Coronary artery (tissue), 2 donors: ENCODE results near the gene SLIT3.

Experiments used
- DNase-seq: peaks from one replicate; pipeline ENCODE4 v3.0.0-alpha.2; 2017; ENCODE audit warnings: low spot score
- H3K27ac ChIP-seq, 2 donors: fragments of 200-600 bp; sonication (generic); one replicate each; pipeline ENCODE4 v1.5.1; 2016 to 2019
- H3K4me3 ChIP-seq: fragments of 200-600 bp; sonication (generic); 2 replicates; pipeline ENCODE4 v1.5.1; 2016; ENCODE audit warnings: mild to moderate bottlenecking, moderate library complexity
- TF ChIP-seq, protein P1 (sequence below): fragments of 200-600 bp; sonication (generic); IDR thresholded peaks from one replicate; pipeline ENCODE4 v1.5.1; 2019; ENCODE audit warnings: antibody characterized with exemption

SLIT3 gene

DNA sequence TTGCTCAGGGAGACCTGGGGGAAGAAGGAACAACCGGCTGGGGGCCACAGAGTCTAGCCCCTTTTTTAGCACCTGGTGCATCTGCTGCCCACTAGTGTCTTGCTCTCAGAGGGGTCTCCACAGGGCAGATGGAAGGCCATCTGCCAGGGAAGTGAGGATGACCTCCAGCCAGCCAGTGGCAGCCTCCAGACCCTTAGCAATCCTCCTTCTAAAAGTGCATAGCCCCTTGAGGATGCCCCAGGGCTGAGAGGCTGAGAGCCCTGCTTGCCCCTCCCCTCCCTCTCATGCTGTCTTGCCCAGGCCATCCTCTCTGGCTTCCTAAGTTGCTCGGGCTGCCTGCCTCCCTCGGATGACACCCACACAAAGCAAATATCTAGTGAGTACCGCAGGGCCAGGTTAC, 640.2 kb downstream of the SLIT3 start:
- no peak for DNase-seq
- no peak overlapping the region for H3K4me3 ChIP-seq
- no peak overlapping the region for H3K27ac ChIP-seq
- TF ChIP-seq, protein P1, sequence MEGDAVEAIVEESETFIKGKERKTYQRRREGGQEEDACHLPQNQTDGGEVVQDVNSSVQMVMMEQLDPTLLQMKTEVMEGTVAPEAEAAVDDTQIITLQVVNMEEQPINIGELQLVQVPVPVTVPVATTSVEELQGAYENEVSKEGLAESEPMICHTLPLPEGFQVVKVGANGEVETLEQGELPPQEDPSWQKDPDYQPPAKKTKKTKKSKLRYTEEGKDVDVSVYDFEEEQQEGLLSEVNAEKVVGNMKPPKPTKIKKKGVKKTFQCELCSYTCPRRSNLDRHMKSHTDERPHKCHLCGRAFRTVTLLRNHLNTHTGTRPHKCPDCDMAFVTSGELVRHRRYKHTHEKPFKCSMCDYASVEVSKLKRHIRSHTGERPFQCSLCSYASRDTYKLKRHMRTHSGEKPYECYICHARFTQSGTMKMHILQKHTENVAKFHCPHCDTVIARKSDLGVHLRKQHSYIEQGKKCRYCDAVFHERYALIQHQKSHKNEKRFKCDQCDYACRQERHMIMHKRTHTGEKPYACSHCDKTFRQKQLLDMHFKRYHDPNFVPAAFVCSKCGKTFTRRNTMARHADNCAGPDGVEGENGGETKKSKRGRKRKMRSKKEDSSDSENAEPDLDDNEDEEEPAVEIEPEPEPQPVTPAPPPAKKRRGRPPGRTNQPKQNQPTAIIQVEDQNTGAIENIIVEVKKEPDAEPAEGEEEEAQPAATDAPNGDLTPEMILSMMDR, result no peak

DNA sequence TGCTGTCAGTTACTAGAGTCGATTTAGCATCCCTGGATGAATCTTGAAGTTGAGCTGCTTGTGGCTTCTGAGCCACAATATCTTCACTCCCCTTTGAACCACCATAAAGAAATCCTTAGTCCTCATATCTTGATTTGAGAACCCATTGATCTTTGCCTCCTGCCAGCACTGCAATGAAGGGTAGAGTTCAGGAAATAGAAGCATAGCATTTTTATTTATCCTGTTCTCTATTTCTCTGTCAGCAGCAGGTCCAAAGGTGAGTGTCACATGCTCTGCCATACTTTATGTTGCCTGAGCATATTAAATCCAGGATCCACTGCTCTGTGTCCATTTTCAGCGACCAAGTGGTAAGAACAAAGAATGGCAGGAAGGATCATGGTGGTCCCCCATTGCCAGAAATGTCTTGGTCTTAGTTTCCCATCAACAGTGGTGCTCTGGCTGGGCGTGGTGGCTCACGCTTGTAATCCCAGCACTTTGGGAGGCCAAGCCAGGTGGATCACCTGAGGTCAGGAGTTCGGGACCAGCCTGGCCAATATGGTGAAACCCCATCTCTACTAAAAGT, 641.6 kb downstream of the SLIT3 start:
- no peak for DNase-seq
- TF ChIP-seq, protein P1, result no peak
- Histone ChIP-seq H3K4me3 (no peak overlapping the region), H3K27ac (no peak overlapping the region)

DNA sequence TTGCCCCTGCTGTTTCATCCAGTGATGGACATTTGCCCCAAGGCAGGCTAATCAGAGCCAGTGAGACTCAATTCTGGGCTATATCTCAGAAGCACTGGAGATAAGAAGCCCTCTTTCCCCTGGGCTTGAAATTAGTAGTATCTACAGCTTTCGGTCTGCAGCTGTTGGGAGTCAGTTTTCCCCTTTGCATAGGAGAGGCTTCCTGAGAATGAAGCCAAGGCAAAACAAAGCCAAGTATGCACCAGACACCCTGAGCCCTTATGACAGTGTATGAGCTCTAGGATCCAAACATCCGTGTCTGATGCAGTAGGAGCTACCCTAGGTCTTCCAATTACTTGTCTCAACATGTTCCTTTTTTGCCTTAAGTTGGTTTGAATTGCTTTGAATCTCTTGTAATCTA, 642.5 kb downstream of the SLIT3 start:
- TF ChIP-seq, protein P1, result no peak
- DNase-seq, result no peak
- H3K27ac ChIP-seq, result no peak overlapping the region

DNA sequence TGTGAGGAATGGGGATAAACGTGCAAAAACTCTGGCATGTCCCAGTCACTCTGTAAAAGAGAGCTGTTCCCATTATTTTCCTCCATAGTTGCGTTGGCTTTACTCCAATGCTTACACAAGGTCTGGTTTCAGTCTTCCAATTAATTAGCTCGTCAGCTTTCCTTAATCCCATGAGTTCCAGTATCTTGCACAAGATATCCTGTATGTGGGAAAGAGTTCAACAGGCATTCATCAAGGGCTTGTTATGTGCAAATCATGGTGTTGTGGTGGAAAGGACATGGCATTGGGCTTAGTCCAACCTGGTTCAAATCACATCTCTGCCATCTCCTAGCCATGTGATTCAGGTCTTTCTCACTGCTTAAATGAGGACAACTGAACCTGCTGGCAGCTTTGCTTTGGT, 644.3 kb downstream of the SLIT3 start:
- H3K4me3 ChIP-seq, result no peak overlapping the region
- TF ChIP-seq, protein P1, result no peak
- peak overlapping the region in 1 of 2 donors; percentile 31 for H3K27ac ChIP-seq
- DNase-seq, result no peak

More for the DNA sequence above, 642.5 kb downstream of the SLIT3 start:
- no peak overlapping the region for H3K4me3 ChIP-seq

DNA sequence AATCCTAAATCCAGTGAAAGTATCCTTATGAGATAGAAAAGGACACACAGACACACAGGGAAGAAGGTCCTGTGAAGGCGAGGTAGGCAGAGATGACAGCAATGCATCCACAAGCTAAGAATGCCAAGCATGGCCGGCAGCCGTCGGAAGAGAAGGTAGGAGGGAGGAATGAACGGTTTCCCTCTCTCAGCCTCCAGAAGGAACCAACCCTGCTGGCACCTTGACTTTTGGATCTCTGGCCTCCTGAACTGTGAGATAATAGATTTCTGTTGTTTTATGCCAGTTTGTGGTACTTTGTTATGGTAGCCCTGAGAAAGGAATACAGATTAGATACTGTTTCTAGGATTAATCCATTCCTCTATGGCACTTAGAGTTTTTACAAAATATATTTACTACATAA, 645.6 kb downstream of the SLIT3 start:
- DNase-seq, result no peak
- TF ChIP-seq, protein P1, result no peak
- Histone ChIP-seq H3K27ac (no peak overlapping the region), H3K4me3 (no peak overlapping the region)

DNA sequence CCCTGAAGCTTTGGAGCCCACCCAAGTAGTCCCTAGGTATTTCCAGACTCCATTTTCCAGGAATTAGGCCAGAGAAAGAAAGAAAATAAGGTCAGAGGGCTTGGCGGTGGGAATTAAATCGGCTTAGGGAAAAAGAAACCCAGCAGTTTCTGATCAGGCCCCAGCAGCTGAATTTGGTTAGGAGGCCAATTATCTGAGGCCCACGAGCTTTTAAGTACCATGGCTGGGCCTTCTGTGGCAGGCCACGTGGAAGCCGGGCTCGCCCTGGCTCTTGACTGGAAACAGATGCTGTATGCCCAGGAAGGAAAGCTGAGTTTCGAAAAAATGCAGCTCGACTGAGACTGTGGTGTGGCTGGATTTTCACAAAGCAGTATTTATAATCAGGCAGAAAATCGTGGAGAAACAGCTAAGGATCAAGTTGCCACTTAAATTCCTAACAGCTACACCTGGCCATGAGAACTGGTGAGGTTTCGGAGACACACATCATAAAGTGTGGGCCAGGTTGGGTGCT, 646.7 kb downstream of the SLIT3 start:
- TF ChIP-seq, protein P1, result no peak
- Histone ChIP-seq H3K27ac (peak overlapping the region in 1 of 2 donors; percentile 61), H3K4me3 (no peak overlapping the region)
- no peak for DNase-seq

DNA sequence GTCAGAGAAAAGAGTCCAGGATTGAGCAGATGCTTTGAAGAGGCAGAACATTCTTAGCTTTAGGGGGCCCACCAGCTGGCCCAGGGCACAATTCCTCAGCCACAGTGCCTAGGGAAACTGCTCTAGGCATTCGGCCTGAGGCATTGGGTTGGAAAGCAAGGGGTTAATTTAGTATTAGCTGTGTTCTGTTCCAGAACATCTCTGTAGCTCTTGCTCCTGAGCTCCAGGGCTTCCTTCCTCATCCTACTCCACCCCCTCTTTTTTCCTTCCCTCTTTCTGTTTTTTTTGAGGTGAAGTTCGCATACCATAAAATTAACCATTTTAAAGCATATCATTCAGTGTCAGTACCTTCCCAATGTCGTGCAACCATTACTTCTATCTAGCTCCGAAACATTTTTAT, 647.3 kb downstream of the SLIT3 start:
- TF ChIP-seq, protein P1, result no peak

More for the DNA sequence above, 647.3 kb downstream of the SLIT3 start:
- DNase-seq, result no peak
- H3K27ac ChIP-seq, result peak overlapping the region in 1 of 2 donors; percentile 61
- H3K4me3 ChIP-seq, result no peak overlapping the region
